Measurements from ENCODE around the gene MSI2.

GRCh38 chr17:57541049-57541448, 284.7 kb downstream of the MSI2 start:
- TF ChIP-seq TCF4 (CRISPR knock-in tag; IDR thresholded peaks at IDR 0.05; ENCODE audit: borderline replicate concordance) = no peak
- TF ChIP-seq ZNF8 (CRISPR knock-in tag; IDR thresholded peaks at IDR 0.05) = no peak
- TF ChIP-seq ARNTL (CRISPR knock-in tag; IDR thresholded peaks at IDR 0.05; ENCODE audit: borderline replicate concordance, low read depth) = no peak
- TF ChIP-seq, protein P1, sequence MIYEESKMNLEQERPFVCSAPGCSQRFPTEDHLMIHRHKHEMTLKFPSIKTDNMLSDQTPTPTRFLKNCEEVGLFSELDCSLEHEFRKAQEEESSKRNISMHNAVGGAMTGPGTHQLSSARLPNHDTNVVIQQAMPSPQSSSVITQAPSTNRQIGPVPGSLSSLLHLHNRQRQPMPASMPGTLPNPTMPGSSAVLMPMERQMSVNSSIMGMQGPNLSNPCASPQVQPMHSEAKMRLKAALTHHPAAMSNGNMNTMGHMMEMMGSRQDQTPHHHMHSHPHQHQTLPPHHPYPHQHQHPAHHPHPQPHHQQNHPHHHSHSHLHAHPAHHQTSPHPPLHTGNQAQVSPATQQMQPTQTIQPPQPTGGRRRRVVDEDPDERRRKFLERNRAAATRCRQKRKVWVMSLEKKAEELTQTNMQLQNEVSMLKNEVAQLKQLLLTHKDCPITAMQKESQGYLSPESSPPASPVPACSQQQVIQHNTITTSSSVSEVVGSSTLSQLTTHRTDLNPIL (CRISPR knock-in tag; IDR thresholded peaks at IDR 0.05; ENCODE audit: low read depth) = no peak
- TF ChIP-seq, protein P2, sequence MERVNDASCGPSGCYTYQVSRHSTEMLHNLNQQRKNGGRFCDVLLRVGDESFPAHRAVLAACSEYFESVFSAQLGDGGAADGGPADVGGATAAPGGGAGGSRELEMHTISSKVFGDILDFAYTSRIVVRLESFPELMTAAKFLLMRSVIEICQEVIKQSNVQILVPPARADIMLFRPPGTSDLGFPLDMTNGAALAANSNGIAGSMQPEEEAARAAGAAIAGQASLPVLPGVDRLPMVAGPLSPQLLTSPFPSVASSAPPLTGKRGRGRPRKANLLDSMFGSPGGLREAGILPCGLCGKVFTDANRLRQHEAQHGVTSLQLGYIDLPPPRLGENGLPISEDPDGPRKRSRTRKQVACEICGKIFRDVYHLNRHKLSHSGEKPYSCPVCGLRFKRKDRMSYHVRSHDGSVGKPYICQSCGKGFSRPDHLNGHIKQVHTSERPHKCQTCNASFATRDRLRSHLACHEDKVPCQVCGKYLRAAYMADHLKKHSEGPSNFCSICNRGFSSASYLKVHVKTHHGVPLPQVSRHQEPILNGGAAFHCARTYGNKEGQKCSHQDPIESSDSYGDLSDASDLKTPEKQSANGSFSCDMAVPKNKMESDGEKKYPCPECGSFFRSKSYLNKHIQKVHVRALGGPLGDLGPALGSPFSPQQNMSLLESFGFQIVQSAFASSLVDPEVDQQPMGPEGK (CRISPR knock-in tag; IDR thresholded peaks at IDR 0.05; ENCODE audit: borderline replicate concordance) = no peak
- TF ChIP-seq ZFP30 (CRISPR knock-in tag; IDR thresholded peaks at IDR 0.05) = no peak
- no peak for TF ChIP-seq GLIS3 (CRISPR knock-in tag; IDR thresholded peaks at IDR 0.05)
- no peak for TF ChIP-seq ZC3H10 (CRISPR knock-in tag; IDR thresholded peaks at IDR 0.05)
- TF ChIP-seq PPARA (CRISPR knock-in tag; IDR thresholded peaks at IDR 0.05; ENCODE audit: borderline replicate concordance) = no peak
- TF ChIP-seq TOX (CRISPR knock-in tag; IDR thresholded peaks at IDR 0.05; ENCODE audit: borderline replicate concordance) = no peak
- no peak for TF ChIP-seq SNAI2 (CRISPR knock-in tag; IDR thresholded peaks at IDR 0.05)
- TF ChIP-seq, protein P3, sequence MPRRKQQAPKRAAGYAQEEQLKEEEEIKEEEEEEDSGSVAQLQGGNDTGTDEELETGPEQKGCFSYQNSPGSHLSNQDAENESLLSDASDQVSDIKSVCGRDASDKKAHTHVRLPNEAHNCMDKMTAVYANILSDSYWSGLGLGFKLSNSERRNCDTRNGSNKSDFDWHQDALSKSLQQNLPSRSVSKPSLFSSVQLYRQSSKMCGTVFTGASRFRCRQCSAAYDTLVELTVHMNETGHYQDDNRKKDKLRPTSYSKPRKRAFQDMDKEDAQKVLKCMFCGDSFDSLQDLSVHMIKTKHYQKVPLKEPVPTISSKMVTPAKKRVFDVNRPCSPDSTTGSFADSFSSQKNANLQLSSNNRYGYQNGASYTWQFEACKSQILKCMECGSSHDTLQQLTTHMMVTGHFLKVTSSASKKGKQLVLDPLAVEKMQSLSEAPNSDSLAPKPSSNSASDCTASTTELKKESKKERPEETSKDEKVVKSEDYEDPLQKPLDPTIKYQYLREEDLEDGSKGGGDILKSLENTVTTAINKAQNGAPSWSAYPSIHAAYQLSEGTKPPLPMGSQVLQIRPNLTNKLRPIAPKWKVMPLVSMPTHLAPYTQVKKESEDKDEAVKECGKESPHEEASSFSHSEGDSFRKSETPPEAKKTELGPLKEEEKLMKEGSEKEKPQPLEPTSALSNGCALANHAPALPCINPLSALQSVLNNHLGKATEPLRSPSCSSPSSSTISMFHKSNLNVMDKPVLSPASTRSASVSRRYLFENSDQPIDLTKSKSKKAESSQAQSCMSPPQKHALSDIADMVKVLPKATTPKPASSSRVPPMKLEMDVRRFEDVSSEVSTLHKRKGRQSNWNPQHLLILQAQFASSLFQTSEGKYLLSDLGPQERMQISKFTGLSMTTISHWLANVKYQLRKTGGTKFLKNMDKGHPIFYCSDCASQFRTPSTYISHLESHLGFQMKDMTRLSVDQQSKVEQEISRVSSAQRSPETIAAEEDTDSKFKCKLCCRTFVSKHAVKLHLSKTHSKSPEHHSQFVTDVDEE (CRISPR knock-in tag; IDR thresholded peaks at IDR 0.05) = no peak
